CD14-positive monocyte (primary cell): ENCODE measurements around the gene CWC27. TPM values are rescaled to one million over a fixed set of nuclear protein-coding genes. Genes with fewer than 3 reads are reported as not detected.

Source experiments
- DNase-seq, 3 donors: peaks; one replicate each; pipeline ENCODE4 v3.0.0-alpha.2; 2011 to 2022
- H2AFZ ChIP-seq: 2 replicates; pipeline ENCODE4 v1.6.0; 2012; ENCODE audit warnings: mild to moderate bottlenecking, low read depth, low read length, inconsistent platforms; ENCODE audit not compliant: insufficient read depth, poor library complexity, severe bottlenecking
- H3K27ac ChIP-seq, 2 donors: 1 replicate in 1 of 2; 2 replicates in 1 of 2; pipeline ENCODE4 v1.5.1; 2012 to 2013; ENCODE audit warnings: low read length in 2 of 2, control low read depth in 1 of 2, inconsistent platforms in 1 of 2, low read depth in 1 of 2, mild to moderate bottlenecking in 1 of 2
- H3K27me3 ChIP-seq, 2 donors: one replicate each; pipeline versions ENCODE4 v1.6.0 to v1.6.1; 2011 to 2013; ENCODE audit warnings: low read length in 2 of 2; ENCODE audit not compliant: control insufficient read depth in 2 of 2, insufficient read depth in 2 of 2
- H3K36me3 ChIP-seq, 2 donors: replicated peaks in 1 of 2; 1 replicate in 1 of 2; 2 replicates in 1 of 2; pipeline versions ENCODE4 v1.5.1 to v1.6.1; 2012 to 2013; ENCODE audit warnings: low read length in 2 of 2, control low read depth in 1 of 2, inconsistent platforms in 1 of 2, mild to moderate bottlenecking in 1 of 2; ENCODE audit not compliant: insufficient read depth in 2 of 2, control insufficient read depth in 1 of 2
- H3K4me1 ChIP-seq, 2 donors: 1 replicate in 1 of 2; 2 replicates in 1 of 2; pipeline versions ENCODE4 v1.5.1 to v1.6.1; 2012 to 2013; ENCODE audit warnings: low read length in 2 of 2, control low read depth in 1 of 2, inconsistent platforms in 1 of 2, mild to moderate bottlenecking in 1 of 2, moderate library complexity in 1 of 2; ENCODE audit not compliant: insufficient read depth in 2 of 2, control insufficient read depth in 1 of 2
- H3K4me2 ChIP-seq: replicated peaks from 2 replicates; pipeline ENCODE3; 2012; ENCODE audit warnings: low read length, moderate library complexity, mild to moderate bottlenecking; ENCODE audit not compliant: poor library complexity, severe bottlenecking; ENCODE audit errors: extremely low read depth
- H3K4me3 ChIP-seq, 3 experiments: fragments of 200-600 bp in 1 of 3; sonication (generic) in 1 of 3; replicated peaks in 1 of 3; 1 replicate in 2 of 3; 2 replicates in 1 of 3; pipeline ENCODE4 v1.5.1; 2011 to 2013; ENCODE audit warnings: low read length in 3 of 3, mild to moderate bottlenecking in 3 of 3, control low read depth in 2 of 3, low read depth in 2 of 3, inconsistent platforms in 1 of 3, moderate library complexity in 1 of 3
- H3K79me2 ChIP-seq: 2 replicates; pipeline ENCODE4 v1.6.0; 2012; ENCODE audit warnings: mild to moderate bottlenecking, control low read depth, inconsistent platforms, low read length, moderate library complexity; ENCODE audit not compliant: insufficient read depth
- H3K9ac ChIP-seq: 2 replicates; pipeline ENCODE4 v1.6.0; 2017; ENCODE audit warnings: low read length, mild to moderate bottlenecking; ENCODE audit not compliant: insufficient read depth, poor library complexity, severe bottlenecking
- H3K9me3 ChIP-seq, 2 donors: replicated peaks in 1 of 2; 1 replicate in 1 of 2; 2 replicates in 1 of 2; pipeline versions ENCODE4 v1.5.1 to v1.6.1; 2012 to 2013; ENCODE audit warnings: low read length in 2 of 2, control low read depth in 1 of 2; ENCODE audit not compliant: control insufficient read depth in 1 of 2, insufficient read depth in 1 of 2
- H4K20me1 ChIP-seq: 2 replicates; pipeline ENCODE4 v1.6.0; 2012; ENCODE audit warnings: mild to moderate bottlenecking, low read length, control low read depth, moderate library complexity; ENCODE audit not compliant: insufficient read depth
- H3K27ac Mint-ChIP-seq, 7 donors: one replicate each; pipeline ENCODE4 v1.8.0; 2020; ENCODE audit warnings: mild to moderate bottlenecking in 7 of 7, mixed read lengths in 7 of 7, moderate library complexity in 6 of 7, inconsistent platforms in 2 of 7
- H3K27me3 Mint-ChIP-seq, 3 donors: one replicate each; pipeline ENCODE4 v1.8.0; 2021 to 2022; ENCODE audit warnings: low read depth in 3 of 3, mild to moderate bottlenecking in 3 of 3, mixed read lengths in 3 of 3, moderate library complexity in 3 of 3, inconsistent platforms in 1 of 3
- H3K36me3 Mint-ChIP-seq, 2 donors: one replicate each; pipeline ENCODE4 v1.8.0; 2020; ENCODE audit warnings: mixed read lengths in 2 of 2, inconsistent platforms in 1 of 2, mild to moderate bottlenecking in 1 of 2
- H3K4me1 Mint-ChIP-seq: one replicate; pipeline ENCODE4 v1.8.0; 2020; ENCODE audit warnings: mild to moderate bottlenecking, mixed read lengths
- H3K4me3 Mint-ChIP-seq, 2 donors: one replicate each; pipeline ENCODE4 v1.8.0; 2020; ENCODE audit warnings: mild to moderate bottlenecking in 2 of 2, mixed read lengths in 2 of 2, moderate library complexity in 1 of 2
- H3K9me3 Mint-ChIP-seq, 7 donors: one replicate each; pipeline ENCODE4 v1.8.0; 2020 to 2022; ENCODE audit warnings: mixed read lengths in 7 of 7, mild to moderate bottlenecking in 6 of 7, moderate library complexity in 6 of 7, inconsistent platforms in 2 of 7
- CTCF ChIP-seq: fragments of 200-600 bp; IDR thresholded peaks from one replicate; pipeline ENCODE4 v1.8.0; 2022; ENCODE audit warnings: antibody characterized with exemption, mild to moderate bottlenecking
- WGBS: methylation state at CpG from one replicate; pipeline ENCODE4 v1.1.5; 2013; ENCODE audit warnings: missing lambda C conversion rate; ENCODE audit not compliant: insufficient coverage; 5-methylcytosine and 5-hydroxymethylcytosine counted together
- intact Hi-C, 2 donors: fragments of 100-400 bp; cut with micrococcal nuclease; formaldehyde crosslinking; loops; one replicate each; pipeline versions ENCODE4 v1.15.0 to v1.15.1; 2023
- polyA plus RNA-seq, 3 donors: library from polyadenylated mRNA; depleted of rRNA in 1 of 3; unstranded in 2 of 3; stranded (reverse) in 1 of 3; fragments of 300-500 nt in 2 of 3; fragments of >200 nt in 1 of 3; fragmentation: Illumina TruSeq in 2 of 3; gene quantifications; 1 replicate in 2 of 3; 2 replicates in 1 of 3; pipeline ENCODE4 v1.2.3, GENCODE V29; 2012 to 2021

The CWC27 gene
- polyA plus RNA-seq, 3 donors = 6.6 to 18.9 (median 14.5) TPM

DNA sequence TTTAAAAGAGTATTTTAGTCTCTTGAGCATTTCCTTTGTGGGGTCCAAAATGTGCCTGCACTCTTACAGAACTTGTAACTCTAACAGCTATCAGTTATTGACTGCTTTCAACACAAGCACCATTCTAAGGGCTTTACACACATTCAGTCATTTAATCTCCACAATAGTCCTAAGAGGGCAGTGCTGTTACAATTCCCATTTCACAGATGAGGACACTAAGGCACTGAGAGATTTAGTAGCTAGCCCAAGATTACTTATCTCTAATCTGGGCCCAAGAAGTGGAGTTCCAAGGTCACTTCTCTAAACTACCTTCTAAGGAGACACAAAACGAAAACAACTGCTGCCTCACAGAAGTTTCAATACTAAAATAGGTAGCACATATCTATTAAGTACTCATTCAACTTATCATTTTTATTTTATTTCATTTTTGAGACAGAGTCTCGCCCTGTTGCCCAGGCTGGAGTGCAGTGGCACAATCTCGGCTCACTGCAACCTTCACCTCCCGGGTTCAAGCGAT lies 275.2 kb downstream of the CWC27 start:
- Mint-ChIP-seq H3K9me3 (peaks cover 0 to 4% (median 0%) of the 10 kb centered on the region in 7 donors), H3K36me3 (no peaks in the 10 kb centered on the region), H3K4me1 (peaks cover 14% of the 10 kb centered on the region), H3K27ac (no peak overlapping the region), H3K27me3 (peaks cover 0 to 7% (median 0%) of the 10 kb centered on the region in 3 donors), H3K4me3 (no peak overlapping the region)
- H4K20me1 ChIP-seq = no peaks in the 10 kb centered on the region
- no peak overlapping the region for H3K27ac ChIP-seq
- H2AFZ ChIP-seq = no peak overlapping the region
- no peak for DNase-seq
- H3K9me3 ChIP-seq = no peaks in the 10 kb centered on the region
- H3K4me2 ChIP-seq = no peak overlapping the region
- intact Hi-C loops = no loop called here
- H3K27me3 ChIP-seq = no peaks in the 10 kb centered on the region
- no peak overlapping the region for H3K9ac ChIP-seq
- H3K4me1 ChIP-seq = peaks cover 15 to 18% of the 10 kb centered on the region in 2 donors
- no peak for TF ChIP-seq CTCF
- 100% methylated on average over 2 of the region's 5 CpGs for WGBS
- no peaks in the 10 kb centered on the region for H3K36me3 ChIP-seq
- no peaks in the 10 kb centered on the region for H3K79me2 ChIP-seq
- H3K4me3 ChIP-seq = no peak overlapping the region

DNA sequence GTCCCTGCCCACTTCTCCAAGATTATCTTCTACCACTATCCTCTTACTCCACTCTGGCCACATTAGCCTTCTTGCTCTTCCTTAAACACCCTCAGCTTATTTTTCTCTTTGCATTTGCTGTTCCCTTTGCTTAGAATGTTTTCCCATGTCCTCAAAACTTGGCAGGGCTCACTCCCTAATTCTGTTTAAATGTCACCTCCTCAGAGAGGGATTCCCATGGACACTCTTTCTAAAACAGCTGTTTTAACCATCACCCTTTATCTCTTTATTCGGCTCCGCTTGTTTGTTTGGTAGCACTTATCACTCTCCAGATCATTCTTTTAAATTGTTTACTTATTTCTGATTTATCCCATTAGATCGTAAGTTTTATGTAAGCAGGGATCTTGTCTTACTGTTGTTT lies 278.5 kb downstream of the CWC27 start:
- H3K9me3 Mint-ChIP-seq = peaks cover 0 to 4% (median 0%) of the 10 kb centered on the region in 7 donors
- WGBS = no CpG with 5 or more reads among the region's 3 CpGs

More for the DNA sequence above, 278.5 kb downstream of the CWC27 start:
- H4K20me1 ChIP-seq = no peaks in the 10 kb centered on the region
- Mint-ChIP-seq H3K4me3 (no peak overlapping the region), H3K4me1 (peaks cover 2% of the 10 kb centered on the region), H3K27me3 (peaks cover 0 to 7% (median 2%) of the 10 kb centered on the region in 3 donors), H3K36me3 (no peaks in the 10 kb centered on the region), H3K27ac (no peak overlapping the region)
- H3K9ac ChIP-seq = no peak overlapping the region
- H3K79me2 ChIP-seq = no peaks in the 10 kb centered on the region
- H3K36me3 ChIP-seq = no peaks in the 10 kb centered on the region
- H3K4me3 ChIP-seq = no peak overlapping the region
- H3K27me3 ChIP-seq = no peaks in the 10 kb centered on the region
- H3K4me2 ChIP-seq = no peak overlapping the region
- intact Hi-C loops = no loop called here
- DNase-seq = no peak
- H3K4me1 ChIP-seq = peaks cover 0 to under 1% of the 10 kb centered on the region in 2 donors
- H3K27ac ChIP-seq = no peak overlapping the region
- H3K9me3 ChIP-seq = no peaks in the 10 kb centered on the region
- no peak for TF ChIP-seq CTCF
- H2AFZ ChIP-seq = no peak overlapping the region
